SK-N-SH treated with all-trans-retinoic acid at 6 μM for 48 hours (cell line): ENCODE measurements around the gene RGS19.

Experiments used
- CSDC2 ChIP-seq: fragments of 250-450 bp; sonication (Bioruptor Pico); IDR thresholded peaks from 2 replicates; pipeline ENCODE4 v1.5.0; 2020; ENCODE audit warnings: mild to moderate bottlenecking, moderate library complexity
- GLIS3 ChIP-seq: fragments of 250-450 bp; sonication (Bioruptor Pico); IDR thresholded peaks from 2 replicates; pipeline ENCODE4 v1.5.0; 2020; ENCODE audit warnings: mild to moderate bottlenecking, moderate library complexity
- ISL1 ChIP-seq: fragments of 250-450 bp; sonication (Bioruptor Pico); IDR thresholded peaks from 2 replicates; pipeline ENCODE4 v2.1.2; 2022; ENCODE audit warnings: mild to moderate bottlenecking, moderate library complexity
- PPARA ChIP-seq: fragments of 250-450 bp; sonication (Bioruptor Pico); IDR thresholded peaks from 2 replicates; pipeline ENCODE4 v1.5.0; 2020; ENCODE audit warnings: mild to moderate bottlenecking, borderline replicate concordance
- ZC3H10 ChIP-seq: fragments of 250-450 bp; sonication (Bioruptor Pico); IDR thresholded peaks from 2 replicates; pipeline ENCODE4 v1.5.1; 2021; ENCODE audit warnings: mild to moderate bottlenecking, moderate library complexity
- TF ChIP-seq, protein P1 (sequence below): fragments of 250-450 bp; sonication (Bioruptor Pico); IDR thresholded peaks from 2 replicates; pipeline ENCODE4 v1.8.0; 2020; ENCODE audit warnings: mild to moderate bottlenecking, moderate library complexity, borderline replicate concordance
- TF ChIP-seq, protein P2 (sequence below): fragments of 250-450 bp; sonication (Bioruptor Pico); IDR thresholded peaks from 2 replicates; pipeline ENCODE4 v1.8.0; 2021; ENCODE audit warnings: low read depth, mild to moderate bottlenecking, moderate library complexity, borderline replicate concordance

DNA sequence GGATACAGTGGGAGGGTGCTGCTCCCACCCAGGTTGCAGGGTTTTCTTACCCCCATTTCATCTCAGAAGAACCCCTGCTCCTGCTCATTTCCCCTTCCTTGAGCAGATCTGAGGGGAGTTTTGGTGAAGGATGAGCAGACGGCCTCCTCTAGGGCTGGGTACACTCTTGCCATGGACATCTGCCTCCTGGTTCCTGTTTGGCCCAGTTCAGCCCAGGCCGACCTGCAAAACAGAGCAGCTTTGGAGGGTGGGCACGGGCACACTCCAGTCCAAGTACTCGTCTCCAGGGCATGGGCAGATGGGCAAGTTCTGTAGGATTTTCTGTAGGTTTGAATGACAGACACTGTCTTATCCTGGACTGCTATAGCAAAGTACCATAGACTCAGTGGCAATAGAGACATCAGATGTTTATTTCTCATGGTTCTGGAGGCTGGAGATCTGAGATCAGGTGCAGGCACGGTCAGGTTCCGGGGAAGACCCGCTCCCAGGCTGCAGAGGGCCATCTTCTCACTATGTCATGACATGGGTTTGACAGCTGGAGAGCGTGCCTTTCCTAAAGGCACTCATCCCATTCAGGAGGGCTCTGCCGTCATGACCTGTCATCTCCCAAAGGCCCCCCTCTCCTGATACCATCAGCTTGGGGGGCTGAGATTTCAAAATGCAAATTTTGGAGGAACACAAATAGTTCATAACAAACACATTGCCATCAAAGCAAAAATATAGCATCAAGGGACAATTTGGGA lies 21.8 kb upstream of the RGS19 start:
- TF ChIP-seq, protein P1, sequence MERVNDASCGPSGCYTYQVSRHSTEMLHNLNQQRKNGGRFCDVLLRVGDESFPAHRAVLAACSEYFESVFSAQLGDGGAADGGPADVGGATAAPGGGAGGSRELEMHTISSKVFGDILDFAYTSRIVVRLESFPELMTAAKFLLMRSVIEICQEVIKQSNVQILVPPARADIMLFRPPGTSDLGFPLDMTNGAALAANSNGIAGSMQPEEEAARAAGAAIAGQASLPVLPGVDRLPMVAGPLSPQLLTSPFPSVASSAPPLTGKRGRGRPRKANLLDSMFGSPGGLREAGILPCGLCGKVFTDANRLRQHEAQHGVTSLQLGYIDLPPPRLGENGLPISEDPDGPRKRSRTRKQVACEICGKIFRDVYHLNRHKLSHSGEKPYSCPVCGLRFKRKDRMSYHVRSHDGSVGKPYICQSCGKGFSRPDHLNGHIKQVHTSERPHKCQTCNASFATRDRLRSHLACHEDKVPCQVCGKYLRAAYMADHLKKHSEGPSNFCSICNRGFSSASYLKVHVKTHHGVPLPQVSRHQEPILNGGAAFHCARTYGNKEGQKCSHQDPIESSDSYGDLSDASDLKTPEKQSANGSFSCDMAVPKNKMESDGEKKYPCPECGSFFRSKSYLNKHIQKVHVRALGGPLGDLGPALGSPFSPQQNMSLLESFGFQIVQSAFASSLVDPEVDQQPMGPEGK, result no peak
- no peak for TF ChIP-seq CSDC2 (CRISPR knock-in tag)
- TF ChIP-seq, protein P2, sequence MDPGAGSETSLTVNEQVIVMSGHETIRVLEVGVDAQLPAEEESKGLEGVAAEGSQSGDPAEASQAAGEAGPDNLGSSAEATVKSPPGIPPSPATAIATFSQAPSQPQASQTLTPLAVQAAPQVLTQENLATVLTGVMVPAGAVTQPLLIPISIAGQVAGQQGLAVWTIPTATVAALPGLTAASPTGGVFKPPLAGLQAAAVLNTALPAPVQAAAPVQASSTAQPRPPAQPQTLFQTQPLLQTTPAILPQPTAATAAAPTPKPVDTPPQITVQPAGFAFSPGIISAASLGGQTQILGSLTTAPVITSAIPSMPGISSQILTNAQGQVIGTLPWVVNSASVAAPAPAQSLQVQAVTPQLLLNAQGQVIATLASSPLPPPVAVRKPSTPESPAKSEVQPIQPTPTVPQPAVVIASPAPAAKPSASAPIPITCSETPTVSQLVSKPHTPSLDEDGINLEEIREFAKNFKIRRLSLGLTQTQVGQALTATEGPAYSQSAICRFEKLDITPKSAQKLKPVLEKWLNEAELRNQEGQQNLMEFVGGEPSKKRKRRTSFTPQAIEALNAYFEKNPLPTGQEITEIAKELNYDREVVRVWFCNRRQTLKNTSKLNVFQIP (CRISPR knock-in tag), result no peak
- no peak for TF ChIP-seq PPARA
- TF ChIP-seq ZC3H10 (CRISPR knock-in tag), result no peak
- TF ChIP-seq GLIS3, result no peak
- TF ChIP-seq ISL1 (CRISPR knock-in tag), result no peak
